Dermis blood vessel endothelial cell (primary cell): ENCODE measurements around the gene METTL23. TPM values are rescaled to one million over a fixed set of nuclear protein-coding genes. Genes with fewer than 3 reads are reported as not detected.
"Not testable (repeated sequence)": the region's sequence is repeated elsewhere in the genome, so short reads cannot be mapped to it uniquely, and the experiment has no call there.

Source experiments
- DNase-seq: peaks from one replicate; pipeline ENCODE4 v3.0.0; 2010
- total RNA-seq: library from RNA; depleted of rRNA; stranded (reverse); fragments of >200 nt; gene quantifications from 2 replicates; pipeline ENCODE4 v1.2.3, GENCODE V29; 2014

The METTL23 gene
- total RNA-seq, 1 donor from 2014 or later, result 31.3 TPM

GRCh38 chr17:76714336-76714735 lies 12.3 kb upstream of the METTL23 start:
- DNase-seq, result no peak

DNA sequence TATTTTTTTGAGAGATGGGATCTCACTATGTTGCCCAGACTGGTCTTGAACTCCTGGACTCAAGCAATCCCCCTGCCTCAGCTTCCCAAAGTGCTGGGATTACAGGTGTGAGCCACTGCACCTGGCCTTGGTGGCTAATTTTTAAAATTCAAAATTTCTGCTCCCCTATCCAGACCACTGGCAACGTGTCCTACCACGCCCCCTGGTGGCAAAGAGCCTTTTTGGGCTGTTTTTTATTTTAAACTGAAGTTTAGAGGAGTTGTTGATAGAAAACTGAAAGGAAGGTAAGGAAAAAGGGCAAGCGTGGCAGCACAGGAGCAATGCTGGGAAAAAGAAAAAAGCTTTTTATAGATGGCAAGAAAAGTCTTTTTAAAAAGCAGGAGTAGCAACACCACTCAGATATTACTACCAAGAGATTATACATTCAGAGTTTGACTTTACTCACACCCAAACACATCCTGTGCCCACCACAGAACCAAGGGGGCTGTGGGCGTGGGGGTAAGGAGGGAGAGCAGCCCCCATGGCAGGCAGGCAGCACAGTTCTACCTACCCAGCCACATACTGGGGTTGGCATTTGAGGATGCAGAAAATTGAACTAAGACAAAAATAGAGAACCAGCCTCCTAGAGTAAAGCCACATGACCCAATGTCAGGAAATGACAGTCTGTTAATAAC lies 11.7 kb upstream of the METTL23 start:
- DNase-seq, result peak; percentile 72

DNA sequence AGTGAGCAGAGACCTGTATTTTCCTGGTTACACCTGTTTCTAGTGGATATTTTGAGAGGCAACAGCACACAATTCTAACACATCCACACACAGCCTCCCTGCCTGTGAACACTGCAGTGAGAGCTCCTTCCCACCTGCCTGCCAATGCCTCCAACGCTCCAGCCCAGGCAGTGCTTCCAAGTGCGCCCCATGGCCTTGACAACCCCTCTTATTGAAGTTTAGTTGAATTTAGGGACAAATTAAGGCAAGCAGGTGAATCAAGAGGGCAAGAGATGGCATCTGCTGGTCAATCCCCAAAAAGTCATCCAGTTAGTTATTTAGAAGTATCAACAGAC lies 11.2 kb upstream of the METTL23 start:
- DNase-seq, result no peak

DNA sequence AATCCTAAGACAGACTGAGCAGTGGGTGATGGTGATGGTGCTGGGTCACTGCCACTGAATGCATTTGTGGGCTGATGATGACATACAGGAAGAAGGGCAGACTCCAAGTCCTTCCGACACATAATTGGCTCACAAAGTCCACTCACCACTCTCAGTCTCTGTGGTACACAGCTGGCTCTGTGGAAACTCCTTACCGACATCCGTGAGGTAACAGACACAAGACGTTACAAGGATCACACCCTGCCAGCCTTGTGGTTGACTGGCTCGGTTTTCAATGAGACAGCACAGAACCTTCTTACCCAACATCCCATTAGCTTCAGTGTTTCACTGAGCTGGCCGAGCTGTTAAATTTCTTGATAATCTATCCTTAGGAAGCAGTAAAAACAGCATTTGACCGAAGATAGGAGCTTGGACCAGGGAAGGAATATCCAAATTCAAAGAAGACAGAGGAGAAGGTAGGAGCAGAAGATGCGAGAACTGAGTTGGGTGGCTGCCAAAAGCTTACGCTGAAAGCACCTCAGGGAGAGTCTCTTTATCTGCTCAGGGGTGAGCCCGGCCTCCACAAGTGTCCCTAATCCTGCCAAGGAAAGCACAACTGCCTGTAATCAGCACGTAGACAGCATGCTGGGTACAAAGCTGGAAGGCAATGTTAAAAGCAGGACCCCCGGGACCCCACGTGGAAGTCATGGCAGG lies 10.3 kb upstream of the METTL23 start:
- peak; percentile 76 for DNase-seq

- DNase-seq, result no peak
These were observed 9.8 kb upstream of the METTL23 start for GRCh38 chr17:76716839-76717215.

DNA sequence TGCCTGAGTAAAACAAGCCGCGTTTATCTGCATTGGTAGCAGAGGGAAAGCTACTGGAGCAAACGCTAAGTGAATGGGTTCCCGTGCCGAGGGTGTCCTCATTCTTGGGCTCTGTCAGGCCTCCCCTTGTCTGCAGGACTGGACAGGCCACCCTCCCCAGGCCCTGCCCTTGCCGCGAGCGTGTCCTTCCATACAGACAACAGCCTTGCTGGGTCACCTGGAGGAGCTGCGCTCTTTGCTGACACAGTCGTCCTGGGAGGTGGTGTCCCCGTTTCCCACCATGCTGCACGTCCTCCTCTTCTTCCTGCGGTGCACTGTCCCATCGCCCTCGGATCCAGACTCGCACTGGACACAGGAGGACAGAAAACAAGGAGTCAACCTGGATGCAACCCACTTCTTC lies 8.1 kb upstream of the METTL23 start:
- DNase-seq, result no peak

GRCh38 chr17:76720211-76720610 lies 6.4 kb upstream of the METTL23 start:
- DNase-seq, result no peak

DNA sequence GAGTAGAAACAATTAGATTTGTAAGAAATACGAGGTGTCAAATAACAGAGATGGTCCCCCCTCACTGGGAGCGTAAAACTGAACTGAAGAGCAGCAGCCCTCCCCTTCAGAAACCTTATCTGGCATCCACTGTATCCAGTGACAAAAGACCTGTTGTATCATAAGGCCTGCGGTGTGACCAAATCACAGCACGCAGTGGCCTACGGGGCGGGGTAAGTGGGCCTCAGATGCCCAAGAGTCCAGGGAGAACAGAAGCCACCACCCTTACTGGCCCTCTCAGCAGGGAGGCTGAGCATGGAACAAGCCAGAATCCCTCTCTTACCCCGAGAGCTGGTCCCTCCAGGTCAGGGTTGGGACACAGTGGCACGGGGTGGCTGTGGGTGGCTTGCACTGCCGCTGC lies 5.7 kb upstream of the METTL23 start:
- no peak for DNase-seq

DNA sequence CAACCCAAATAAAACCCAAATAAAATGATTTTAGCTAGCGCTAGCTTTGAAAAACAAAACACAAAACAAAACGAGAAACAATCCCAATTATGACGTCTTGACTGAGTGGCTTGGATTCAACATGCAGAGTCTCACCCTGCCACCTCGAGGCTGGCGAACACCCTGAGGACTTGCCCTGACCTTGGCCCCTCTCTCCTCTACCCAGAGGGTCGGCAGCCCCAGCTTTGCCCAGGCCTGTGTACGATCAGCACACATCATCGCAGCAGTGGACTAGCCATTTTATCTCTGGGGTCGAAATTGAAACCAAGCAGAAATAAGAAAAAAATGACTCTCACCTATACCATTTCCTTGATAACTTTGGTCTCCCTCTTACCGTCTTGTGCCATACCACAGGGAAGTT lies 5.2 kb upstream of the METTL23 start:
- DNase-seq, result no peak

DNA sequence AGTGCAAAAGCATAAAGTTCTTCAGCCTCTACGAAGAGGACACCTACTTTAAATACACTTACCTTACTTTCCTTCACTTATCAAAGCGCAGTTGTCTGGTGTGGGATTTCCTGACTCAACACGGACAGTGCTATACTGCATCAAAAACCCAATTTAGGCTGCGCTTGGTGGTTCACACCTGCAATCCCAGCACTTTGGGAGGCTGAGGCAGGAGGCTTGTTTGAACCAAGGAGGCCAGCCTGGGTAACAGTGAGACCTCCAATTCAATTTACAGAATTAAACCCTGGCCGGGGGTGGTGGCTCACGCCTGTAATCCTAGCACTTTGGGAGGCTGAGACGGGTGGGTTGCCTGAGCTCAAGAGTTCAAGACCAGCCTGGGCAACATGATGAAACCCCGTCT lies 4.4 kb upstream of the METTL23 start:
- no peak for DNase-seq

DNA sequence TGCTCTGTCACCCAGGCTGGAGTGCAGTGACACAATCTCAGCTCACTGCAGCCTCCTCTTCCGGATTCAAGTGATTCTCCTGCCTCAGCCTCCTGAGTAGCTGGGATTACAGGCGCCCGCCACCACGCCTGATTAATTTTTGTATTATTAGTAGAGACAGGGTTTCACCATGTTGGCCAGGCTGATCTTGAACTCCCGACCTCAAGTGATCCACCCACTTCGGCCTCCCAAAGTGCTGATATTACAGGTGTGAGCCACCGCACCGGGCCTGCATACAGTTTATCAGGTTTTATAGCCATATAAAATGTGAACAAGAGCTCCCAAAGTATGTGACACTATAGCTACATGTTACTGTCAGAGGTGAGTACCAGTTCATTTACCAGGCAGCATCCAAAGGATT lies 3.7 kb upstream of the METTL23 start:
- not testable (repeated sequence) for DNase-seq

GRCh38 chr17:76723812-76724211 lies 2.8 kb upstream of the METTL23 start:
- DNase-seq, result no peak

GRCh38 chr17:76725580-76726230 lies 934 bp upstream of the METTL23 start:
- DNase-seq, result peak; percentile 56

DNA sequence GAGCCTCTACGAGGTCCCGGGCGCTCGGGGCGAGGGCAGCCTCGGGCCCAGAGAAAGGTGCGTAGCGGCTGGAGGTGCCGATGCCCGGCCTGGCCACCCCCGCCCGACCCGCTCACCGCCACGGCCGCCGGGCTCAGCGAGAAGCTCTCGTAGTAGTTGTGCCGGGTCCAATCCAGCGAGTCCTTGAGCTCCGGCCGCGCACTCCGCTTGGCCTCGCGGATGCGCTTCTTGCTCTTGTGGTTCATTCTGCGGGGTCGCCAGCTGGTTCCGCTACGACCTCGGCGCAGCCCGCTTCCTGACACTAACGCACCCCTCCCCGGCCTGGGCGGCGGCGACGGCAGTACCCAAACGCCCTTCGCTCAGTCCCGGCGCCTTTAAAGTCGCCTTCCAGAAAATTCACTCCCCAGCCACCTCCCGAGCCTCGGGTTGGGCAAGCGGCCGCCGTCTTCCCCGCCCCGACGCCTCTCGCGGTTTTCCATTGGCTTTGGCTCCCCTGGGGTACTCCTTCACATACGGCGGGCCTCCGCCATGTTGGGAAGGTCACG lies 336 bp upstream of the METTL23 start, which contains the start of gene JMJD6:
TSS of gene JMJD6 (minus strand) at position 376 of the 545 bp plus-strand sequence. CDS start at position 245, 131 bp downstream.
- DNase-seq, result peak; percentile 97

DNA sequence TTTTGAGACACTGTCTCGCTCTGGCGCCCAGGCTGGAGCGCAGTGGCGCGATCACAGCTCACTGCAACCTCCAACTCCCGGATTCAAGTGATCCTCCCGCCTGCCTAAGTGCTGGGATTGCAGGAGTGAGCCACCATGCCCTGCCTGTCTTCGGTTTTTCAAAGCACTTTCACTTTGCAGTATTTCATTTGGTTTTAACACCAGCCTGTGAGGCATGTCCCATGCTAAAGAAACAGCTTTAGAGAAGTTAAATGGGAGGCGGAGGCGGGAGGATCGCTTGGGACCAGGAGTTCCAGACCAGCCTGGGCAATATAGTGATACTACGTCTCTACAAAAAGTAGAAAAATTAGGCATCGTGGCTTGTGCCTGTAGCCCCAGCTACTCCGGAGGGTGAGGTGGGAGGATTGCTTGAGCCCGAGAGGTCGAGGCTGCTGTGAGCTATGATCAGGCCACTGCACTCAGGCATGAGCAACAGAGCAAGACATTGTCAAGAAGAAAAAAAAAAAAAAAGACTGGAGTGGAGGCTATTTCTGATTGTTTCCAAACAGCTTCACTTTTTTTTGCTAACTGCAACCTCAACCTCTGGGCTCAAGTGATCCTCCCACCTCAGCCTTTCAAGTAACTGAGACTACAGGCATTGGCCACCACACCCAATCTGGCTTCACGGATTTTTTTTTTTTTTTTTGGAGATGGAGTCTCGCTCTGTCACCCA lies 1.3 kb downstream of the METTL23 start:
- DNase-seq, result peak; percentile 24

GRCh38 chr17:76731800-76732733 lies 5.4 kb downstream of the METTL23 start:
- DNase-seq, result not testable (repeated sequence)

GRCh38 chr17:76732734-76733617 lies 6.3 kb downstream of the METTL23 start:
- no peak for DNase-seq

- DNase-seq, result no peak
These were observed 6.9 kb downstream of the METTL23 start for GRCh38 chr17:76733618-76733957.

DNA sequence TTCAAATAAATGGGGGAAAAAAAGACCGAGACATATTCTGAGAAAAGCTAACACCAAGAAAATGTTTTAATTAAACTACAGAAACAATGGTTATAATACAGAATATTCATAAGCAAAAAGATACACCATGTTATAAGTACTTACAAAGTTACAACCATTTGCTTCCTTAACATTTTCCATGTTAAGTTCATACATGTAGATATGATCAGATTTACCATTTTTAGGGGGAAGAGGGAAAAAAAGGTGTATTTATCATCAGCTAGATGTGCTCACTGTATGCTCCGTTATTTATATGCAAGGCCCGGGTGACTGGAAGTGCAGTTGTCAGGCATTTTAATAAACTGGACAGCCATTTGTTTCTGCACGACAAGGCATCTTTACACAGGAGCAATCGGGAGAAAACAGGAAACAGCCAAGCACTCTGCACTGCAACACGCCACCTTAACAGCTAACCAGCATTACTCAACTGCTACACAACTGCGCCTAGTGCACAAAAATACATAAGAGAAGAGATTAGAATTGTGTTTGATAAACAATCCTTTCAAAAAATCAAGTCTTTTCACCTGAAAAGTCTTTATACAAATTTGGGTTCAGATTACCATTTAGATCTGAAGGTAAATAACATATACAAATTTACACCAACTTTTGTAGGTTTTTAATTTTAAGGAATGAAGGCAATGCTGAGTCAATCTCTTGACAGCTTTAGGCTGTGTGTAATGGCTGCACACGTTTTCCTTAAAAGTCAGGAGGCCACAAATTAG lies 7.6 kb downstream of the METTL23 start:
- peak; percentile 74 for DNase-seq

DNA sequence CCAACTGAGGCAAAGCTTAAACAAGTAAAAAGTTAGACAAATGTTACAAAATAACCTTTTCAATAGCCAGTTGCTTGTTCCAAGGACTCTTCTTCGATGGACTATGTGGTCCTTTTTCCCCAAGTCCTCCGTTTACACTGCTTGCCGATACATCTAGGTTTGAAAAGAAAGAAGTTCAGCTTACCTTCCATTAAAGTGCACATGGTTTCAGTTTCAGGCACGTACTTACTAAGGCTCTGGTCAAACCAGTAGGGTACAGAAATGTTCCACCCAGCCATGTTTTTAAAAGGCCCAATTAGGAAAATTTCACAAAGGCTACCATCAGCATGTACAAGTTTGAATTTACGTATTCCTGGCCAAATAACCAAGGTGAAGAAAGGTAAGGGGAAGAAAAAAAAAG lies 8.4 kb downstream of the METTL23 start:
- peak; percentile 48 for DNase-seq
